GM21381 (cell line): ENCODE measurements around the gene PDE4D.

Source experiments
- ATAC-seq: cut with Tn5 transposase; IDR thresholded peaks from one replicate; pipeline ENCODE4 v1.9.1; 2021; ENCODE audit warnings: mild to moderate bottlenecking, moderate library complexity; ENCODE audit not compliant: unreplicated experiment

The PDE4D gene

GRCh38 chr5:59661954-59662615, 231.4 kb downstream of the PDE4D start:
- no peak for ATAC-seq

GRCh38 chr5:59661311-59661710, 232.2 kb downstream of the PDE4D start:
- no peak for ATAC-seq

- no peak for ATAC-seq
Observed at GRCh38 chr5:59660737-59661136, 232.8 kb downstream of the PDE4D start.

- ATAC-seq = no peak
Observed at GRCh38 chr5:59656351-59657254, 236.9 kb downstream of the PDE4D start.

GRCh38 chr5:59655693-59656309, 237.7 kb downstream of the PDE4D start:
- no peak for ATAC-seq

GRCh38 chr5:59654691-59655090, 238.8 kb downstream of the PDE4D start:
- no peak for ATAC-seq

GRCh38 chr5:59652449-59652848, 241.1 kb downstream of the PDE4D start:
- ATAC-seq = no peak

- ATAC-seq = no peak
Observed at GRCh38 chr5:59648949-59649921, 244.3 kb downstream of the PDE4D start.

- ATAC-seq = no peak
Observed at GRCh38 chr5:59648038-59648831, 245.3 kb downstream of the PDE4D start.

- ATAC-seq = no peak
Observed at GRCh38 chr5:59645380-59645779, 248.1 kb downstream of the PDE4D start.

GRCh38 chr5:59640411-59640810, 253.1 kb downstream of the PDE4D start:
- no peak for ATAC-seq

GRCh38 chr5:59637884-59638580, 255.5 kb downstream of the PDE4D start:
- ATAC-seq = no peak

GRCh38 chr5:59629561-59629960, 264.0 kb downstream of the PDE4D start:
- ATAC-seq = no peak

- ATAC-seq = no peak
Observed at GRCh38 chr5:59628062-59628828, 265.3 kb downstream of the PDE4D start.

- no peak for ATAC-seq
Observed at GRCh38 chr5:59624898-59625297, 268.6 kb downstream of the PDE4D start.

GRCh38 chr5:59622848-59623247, 270.7 kb downstream of the PDE4D start:
- no peak for ATAC-seq

GRCh38 chr5:59621477-59621876, 272.0 kb downstream of the PDE4D start:
- ATAC-seq = no peak

GRCh38 chr5:59620535-59621212, 272.9 kb downstream of the PDE4D start:
- ATAC-seq = no peak
